ENCODE measurements around the gene GOT2.
"Not testable (repeated sequence)": the region's sequence is repeated elsewhere in the genome, so short reads cannot be mapped to it uniquely, and the experiment has no call there.

Gene GOT2

DNA sequence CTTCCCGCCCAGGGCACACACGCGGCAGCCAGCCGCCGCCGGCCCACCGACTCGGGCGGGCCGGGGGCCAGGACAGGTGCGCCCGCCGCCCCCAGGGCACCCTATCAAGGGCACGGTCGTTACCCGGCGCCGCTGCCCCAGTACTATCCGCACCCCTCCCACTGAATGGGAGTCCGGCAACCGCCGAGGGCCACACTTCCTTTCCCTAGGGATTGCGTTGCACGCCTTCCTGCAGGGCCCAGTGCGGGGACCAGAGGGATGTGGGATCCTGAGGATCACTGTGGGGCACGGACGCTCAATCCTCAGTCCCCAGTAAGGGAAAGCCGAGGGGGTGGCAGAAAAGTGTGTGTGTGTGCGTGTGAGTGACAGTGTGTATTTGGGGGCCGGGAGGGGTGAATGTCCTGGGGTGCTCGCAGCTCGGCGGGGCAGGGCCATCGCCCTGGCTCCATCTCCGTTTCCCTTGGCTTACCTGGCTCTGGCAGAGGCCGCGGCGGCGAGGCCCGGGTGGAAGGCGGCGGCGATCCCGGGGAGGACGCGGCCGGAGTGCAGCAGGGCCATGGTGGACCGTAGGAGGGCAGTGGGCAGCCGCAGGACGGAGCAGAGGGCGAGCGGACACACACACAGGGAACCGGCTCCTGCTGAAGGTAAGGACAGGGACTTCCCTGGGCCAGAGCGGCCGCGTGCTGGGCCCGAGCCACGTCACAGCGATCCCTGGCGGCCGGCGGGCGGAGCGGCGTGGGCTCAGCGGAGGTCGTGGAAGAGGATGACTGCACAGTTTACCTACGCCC is at the start of gene GOT2:
GOT2 (minus strand) TSS at position 646 of the 788 bp plus-strand sequence; CDS start at position 558, 88 bp downstream.
- DNase-seq: peak; percentile 89 to 92

- DNase-seq: not testable (repeated sequence)
Measured at GRCh38 chr16:58779291-58779690, 45.2 kb upstream of the GOT2 start.

GRCh38 chr16:58773870-58774269 is 39.8 kb upstream of the GOT2 start:
- no peak for DNase-seq

- no peak for DNase-seq
Measured at GRCh38 chr16:58768145-58768544, 34.0 kb upstream of the GOT2 start.

DNA sequence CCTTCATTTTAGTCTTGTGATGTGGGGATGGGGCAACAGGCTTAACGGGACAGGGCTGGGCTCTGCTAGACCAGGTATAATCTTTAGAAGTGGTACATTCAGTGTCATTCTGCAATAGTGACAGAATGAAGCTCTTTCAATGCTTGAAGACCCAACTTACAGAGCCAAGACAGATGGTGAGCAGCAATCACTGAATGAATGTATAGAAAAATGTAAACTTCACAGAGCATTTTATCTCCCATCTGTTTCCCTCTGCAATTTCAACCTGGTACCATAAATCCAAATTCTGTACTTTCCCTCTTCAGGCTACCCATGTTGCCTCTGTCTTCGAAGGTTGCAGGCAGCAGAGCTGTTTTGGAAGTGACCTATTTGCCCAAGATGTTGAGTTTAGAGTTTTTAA is 33.5 kb upstream of the GOT2 start:
- DNase-seq: no peak

DNA sequence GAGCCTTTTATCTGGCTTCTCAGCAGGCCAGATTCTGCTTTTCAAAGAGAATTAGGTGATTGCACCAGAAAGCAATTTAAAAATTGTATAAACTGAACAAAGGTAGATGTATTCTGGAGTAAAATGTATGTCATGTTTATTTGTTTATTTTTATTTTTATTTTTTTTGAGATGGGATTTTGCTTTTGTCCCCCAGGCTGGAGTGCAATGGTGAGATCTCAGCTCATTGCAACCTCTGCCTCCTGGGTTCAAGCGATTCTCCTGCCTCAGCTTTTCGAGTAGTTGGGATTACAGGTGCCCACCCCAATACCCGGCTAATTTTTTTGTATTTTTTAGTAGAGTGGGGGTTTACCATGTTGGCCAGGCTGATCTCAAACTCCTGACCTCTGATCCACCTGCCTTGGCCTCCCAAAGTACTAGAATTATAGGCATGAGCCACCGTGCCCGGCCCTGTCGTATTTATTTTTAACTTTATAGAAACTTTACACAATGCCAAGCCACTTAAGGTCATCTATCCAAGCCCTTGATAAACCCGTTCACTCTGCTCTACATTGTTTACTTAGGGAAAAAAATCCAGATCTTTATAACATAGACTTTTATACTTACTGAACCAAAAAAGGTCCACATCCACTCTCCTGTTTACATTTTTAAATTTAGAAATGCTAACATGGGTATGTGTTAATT is 22.7 kb upstream of the GOT2 start:
- DNase-seq: no peak

DNA sequence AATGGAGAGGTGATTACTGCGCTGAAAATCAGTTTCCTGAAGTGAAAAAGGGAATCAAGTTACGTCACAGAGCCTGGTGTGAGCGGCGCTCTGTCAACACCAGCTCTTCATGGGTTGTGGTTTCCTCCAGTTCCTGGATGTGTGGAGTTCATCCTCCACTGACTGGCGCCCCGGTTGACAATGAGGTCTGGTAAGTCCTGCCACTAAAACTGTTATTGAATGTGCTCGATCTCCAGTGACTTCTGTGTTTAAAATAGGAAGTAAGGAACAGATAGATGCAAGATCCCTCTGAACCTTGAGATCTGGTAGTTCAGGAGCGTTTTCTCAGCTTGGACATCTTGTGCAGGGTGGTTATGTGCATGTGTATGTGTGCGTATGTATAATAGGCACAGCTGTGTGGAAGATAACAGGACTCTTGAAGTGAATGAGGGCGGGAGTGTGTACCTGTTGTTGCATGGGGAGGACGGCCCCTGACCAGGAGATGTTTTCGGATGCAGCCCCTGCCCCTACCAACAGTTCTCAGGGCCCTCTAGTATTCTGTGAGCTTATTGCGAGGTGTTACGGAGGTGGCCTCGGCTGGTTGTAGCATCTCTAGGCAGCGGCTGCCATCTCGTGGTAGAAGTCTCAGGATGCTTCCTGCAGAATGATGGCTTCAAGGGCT is 22.0 kb upstream of the GOT2 start:
- peak; percentile 80 to 83 for DNase-seq

- no peak for DNase-seq
Measured at GRCh38 chr16:58753711-58754134, 19.6 kb upstream of the GOT2 start.

DNA sequence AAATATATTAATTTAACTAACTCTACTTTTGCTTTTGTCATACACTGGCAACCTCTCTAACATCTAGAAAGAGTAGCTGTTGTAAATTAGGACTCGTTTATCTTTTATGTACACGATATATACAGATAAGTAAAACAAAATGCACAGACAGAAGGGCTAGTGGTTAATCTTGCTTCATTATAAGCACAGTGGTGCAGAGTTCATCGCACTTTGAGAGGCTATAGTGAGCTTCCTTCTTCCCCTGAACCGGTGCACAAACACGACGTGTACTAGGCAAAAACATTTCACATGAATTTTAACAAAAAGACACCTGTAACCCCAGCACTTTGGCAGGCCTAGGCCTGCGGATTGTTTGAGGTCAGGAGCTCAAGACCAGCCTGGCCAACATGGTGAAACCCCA is 10.4 kb upstream of the GOT2 start:
- no peak for DNase-seq

DNA sequence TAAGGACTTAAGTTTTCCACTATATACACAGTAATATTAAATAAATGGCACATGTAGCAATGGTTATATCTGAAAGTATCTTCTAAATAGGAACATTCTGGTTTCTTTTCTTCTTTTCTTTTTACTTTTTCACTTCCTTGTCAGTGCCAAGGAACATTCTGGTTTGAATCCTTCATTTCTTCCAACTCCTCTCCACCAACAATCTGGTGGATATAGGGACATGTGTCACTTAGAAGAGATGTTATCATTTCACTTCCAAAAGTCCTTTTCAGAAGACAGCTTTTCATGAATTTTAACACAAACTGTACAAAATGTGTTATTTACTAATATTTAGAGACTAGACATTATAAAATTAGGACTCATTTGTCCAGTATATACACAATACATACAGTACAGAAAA is 7.9 kb upstream of the GOT2 start:
- DNase-seq: no peak

- no peak for DNase-seq
Measured at GRCh38 chr16:58741166-58741565, 7.0 kb upstream of the GOT2 start.

GRCh38 chr16:58738672-58739296 is 4.7 kb upstream of the GOT2 start:
- no peak for DNase-seq

- DNase-seq: not testable (repeated sequence)
Measured at GRCh38 chr16:58736341-58736740, 2.2 kb upstream of the GOT2 start.

DNA sequence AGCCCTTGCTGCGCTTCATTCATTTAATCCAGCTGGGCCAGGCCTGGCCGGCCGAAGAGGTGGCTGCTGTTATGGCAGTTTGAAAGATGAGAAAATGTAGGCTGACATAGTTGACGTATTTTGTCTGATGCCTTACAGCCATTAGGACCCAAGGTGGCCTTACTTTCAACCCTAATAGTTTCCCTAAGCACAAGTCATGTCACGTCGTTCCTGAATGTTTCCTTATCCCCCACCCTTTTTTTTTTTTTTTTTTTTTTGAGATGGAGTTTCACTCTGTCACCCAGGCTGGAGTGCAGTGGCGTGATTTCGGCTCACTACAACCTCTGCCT is 307 bp upstream of the GOT2 start:
- no peak for DNase-seq

DNA sequence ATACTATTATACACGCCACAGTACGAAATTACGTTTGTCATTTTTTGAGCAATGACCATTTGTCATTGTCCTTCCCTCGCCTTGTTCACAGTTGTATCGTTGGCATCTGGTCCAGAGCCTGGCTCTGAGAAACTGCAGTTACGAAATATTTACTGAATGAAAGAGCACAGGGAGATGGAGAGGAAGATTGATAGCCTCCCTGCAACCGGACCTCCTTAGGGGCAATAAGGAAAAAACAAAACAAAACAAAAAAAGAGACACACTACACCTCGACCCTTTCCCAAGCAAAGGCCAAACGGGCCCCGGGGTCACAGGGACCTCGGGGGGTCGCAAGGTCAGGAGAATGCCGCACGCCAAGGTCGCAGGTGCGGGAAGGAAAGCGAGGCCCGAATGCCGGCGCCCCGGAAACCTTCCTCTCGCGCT is 857 bp downstream of the GOT2 start:
- DNase-seq: no peak

DNA sequence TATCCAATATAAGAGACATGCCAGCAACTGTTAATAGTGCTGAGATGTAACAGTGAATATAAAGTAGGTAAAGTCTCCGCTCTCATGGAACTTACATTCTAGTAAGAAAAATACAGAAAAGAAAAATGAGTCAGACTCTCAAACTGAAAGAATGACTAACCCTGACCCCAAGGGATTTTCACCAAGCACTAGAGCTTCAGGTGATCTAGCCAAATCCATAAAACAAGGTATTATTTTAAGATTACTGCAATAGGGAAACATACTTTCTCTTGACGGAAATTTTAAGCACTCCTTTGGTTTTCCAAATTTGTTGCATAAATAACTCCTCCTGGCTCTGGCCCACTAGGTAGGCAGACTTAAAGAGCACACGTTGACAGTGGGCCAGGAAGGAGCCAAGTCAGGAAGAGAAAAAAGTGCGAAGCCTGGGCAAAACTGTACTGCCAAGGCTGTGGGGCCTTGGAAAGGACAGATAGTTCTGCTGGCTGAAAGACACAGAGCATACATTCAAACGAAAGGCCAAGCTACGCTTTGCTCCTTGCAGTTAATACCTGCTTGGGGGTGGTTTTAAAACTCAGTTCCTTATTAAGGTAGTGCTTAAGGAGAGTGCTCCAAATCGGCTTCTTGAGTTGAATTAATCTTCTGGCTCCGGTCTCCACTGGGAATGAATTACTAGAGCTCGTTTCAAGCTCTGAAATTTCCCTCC is 1.4 kb downstream of the GOT2 start:
- peak; percentile 36 to 38 for DNase-seq

GRCh38 chr16:58730724-58731370 is 3.3 kb downstream of the GOT2 start:
- DNase-seq: no peak

- DNase-seq: no peak
Measured at GRCh38 chr16:58727796-58728568, 6.1 kb downstream of the GOT2 start.

DNA sequence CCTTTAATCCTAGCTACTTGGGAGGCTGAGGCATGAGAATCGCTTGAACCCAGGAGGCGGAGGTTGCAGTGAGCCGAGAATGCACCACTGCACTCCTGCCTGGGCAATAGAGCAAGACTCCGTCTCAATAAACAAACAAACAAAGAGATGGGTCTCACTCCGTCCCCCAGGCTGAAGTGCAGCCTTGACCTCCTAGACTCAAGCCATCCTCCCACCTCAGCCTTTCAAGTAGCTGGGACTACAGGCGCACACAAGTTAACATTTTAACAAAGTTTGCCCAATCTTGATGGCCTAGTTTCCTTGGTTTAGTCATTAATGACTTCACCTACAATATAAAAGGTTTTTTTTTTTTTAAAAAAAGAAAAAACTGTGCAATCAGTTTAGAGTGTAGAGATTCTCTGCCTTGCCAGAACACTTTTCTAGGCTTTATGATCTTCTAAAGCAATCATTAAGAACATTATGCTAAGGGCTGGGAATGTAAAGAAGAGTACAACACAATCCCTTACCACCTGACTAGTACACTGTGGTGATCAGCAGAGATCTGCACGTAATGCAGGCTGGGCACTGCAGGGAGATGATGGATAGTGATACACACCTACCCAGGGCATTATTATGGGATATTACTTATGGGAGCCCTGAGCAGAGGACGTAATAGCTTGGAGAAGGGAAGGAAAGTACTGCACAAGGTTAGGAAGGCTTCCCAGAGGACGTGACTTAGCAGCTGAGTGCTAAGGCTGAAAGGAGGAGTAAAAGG is 6.9 kb downstream of the GOT2 start:
- no peak for DNase-seq

DNA sequence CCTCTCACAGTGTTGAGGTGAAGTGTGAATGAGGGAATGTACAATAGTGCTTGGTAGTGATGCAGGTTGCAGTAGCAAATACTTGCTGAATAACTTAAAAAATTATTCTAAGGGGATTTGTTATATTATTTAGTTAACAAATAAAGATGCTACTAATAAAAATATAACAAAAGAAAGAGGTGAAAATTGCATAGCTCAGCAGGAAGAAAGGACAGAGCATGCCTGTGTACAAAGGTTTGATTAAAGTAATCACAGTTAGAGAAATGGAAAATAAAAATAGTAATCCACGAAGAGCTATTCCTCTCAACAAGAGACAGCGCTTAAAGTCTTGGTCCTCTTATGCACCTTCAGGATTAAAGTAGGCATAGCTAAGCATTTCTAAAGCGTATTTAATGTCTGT is 11.0 kb downstream of the GOT2 start:
- DNase-seq: no peak

- no peak for DNase-seq
Measured at GRCh38 chr16:58717994-58718393, 16.1 kb downstream of the GOT2 start.

Measured in activated T-cell treated with anti-CD3 and anti-CD28 coated beads, Interleukin-2, amount 50 U/mL, for 48 hours (primary cell).